SJSA1 (cell line): ENCODE results near the gene MYL11. TPM values are rescaled to one million over a fixed set of nuclear protein-coding genes. Genes with fewer than 3 reads are reported as not detected.
A peak's percentile ranks its signal among the peaks of the same experiment; 100 is the strongest.
"Not testable (repeated sequence)": the region's sequence is repeated elsewhere in the genome, so short reads cannot be mapped to it uniquely, and the experiment has no call there.

Experiments
- DNase-seq, 2 experiments: peaks; one replicate each; pipeline ENCODE4 v3.0.0-alpha.2; 2015 to 2020; ENCODE audit warnings: low spot score in 2 of 2, low read depth in 1 of 2
- H3K27ac ChIP-seq: fragments of 250-450 bp; sonication (Bioruptor Pico); 2 replicates; pipeline ENCODE4 v1.5.1; 2020; ENCODE audit warnings: mild to moderate bottlenecking, moderate library complexity
- H3K27me3 ChIP-seq: fragments of 250-450 bp; sonication (Bioruptor Pico); replicated peaks from 2 replicates; pipeline ENCODE4 v1.5.1; 2020; ENCODE audit warnings: mild to moderate bottlenecking, moderate library complexity
- H3K36me3 ChIP-seq: fragments of 250-450 bp; sonication (Bioruptor Pico); 2 replicates; pipeline ENCODE4 v1.5.1; 2020; ENCODE audit warnings: mild to moderate bottlenecking
- H3K4me1 ChIP-seq: fragments of 250-450 bp; sonication (Bioruptor Pico); replicated peaks from 2 replicates; pipeline ENCODE4 v1.6.1; 2021; ENCODE audit warnings: mild to moderate bottlenecking
- H3K4me3 ChIP-seq: fragments of 250-450 bp; sonication (Bioruptor Pico); 2 replicates; pipeline ENCODE4 v1.5.1; 2020; ENCODE audit warnings: mild to moderate bottlenecking
- H3K9me3 ChIP-seq: fragments of 250-450 bp; sonication (Bioruptor Pico); replicated peaks from 2 replicates; pipeline ENCODE4 v1.5.1; 2020; ENCODE audit warnings: mild to moderate bottlenecking
- total RNA-seq: library from RNA; depleted of rRNA; stranded (reverse); fragments of >200 nt; shearing (Covaris generic); gene quantifications from 2 replicates; pipeline ENCODE4 v1.2.3, GENCODE V29; 2014; rRNA removed

MYL11 gene, protein sequence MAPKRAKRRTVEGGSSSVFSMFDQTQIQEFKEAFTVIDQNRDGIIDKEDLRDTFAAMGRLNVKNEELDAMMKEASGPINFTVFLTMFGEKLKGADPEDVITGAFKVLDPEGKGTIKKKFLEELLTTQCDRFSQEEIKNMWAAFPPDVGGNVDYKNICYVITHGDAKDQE
- total RNA-seq: not detected in 2 replicates

DNA sequence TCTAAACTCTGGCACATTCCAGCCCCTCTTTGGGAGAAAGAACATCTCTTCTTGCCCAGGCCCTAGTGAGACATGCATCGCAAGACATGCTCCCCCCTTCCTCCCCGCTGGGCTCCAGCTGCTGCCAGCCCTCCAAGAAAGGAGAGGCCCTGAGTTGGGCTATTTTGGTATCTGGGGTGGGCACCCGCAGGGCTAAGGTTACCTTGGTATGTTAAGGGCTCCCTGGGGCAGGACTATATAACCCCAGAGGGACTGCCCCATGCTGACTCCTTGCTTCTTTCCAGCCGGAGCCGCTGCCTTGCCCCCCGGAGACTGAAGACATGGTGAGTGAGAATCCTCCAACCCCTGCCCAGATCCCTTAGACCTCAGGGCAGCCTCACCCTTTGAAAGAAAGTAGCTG is at the start of gene MYL11:
MYL11 (plus strand) TSS at position 265 of the 400 bp plus-strand sequence; CDS start at position 321, 56 bp downstream.
- Histone ChIP-seq H3K4me3 (no peak within 1 kb of the TSS), H3K27me3 (no peaks in the 10 kb centered on the region), H3K27ac (no peak within 1 kb of the TSS), H3K4me1 (peaks cover 27% of the 10 kb centered on the region), H3K9me3 (no peaks in the 10 kb centered on the region), H3K36me3 (0 out of 2 replicates have a peak, but pooled peaks cover 4% of the 10 kb centered on the region)
- DNase-seq: no peak

DNA sequence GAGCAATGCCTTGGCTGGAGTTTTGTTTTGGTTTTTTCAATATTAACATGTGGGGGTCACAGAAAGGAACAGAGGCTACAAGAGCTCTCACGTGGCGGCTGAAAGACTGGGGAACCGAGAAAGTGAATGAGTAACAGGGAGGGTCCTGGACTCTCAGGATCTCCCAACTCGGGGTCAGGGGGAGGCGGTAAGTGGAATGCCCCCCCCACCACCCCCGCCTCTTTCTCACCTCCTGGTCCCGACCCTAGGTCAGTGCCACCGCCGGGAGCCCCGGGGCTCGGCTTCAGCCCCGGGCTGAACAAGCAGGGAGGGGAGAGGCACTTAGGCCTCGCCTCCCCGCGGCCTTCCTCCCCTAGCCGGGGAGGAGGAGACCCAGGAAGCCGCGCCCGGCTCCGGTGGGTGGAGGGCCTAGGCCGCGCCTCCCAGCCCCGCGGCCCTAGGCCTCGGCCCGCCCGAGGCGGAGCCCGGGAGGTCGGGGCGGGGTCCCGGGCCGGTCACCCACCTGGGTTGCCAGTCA is 40.1 kb upstream of the MYL11 start:
- DNase-seq: peak; percentile 78 to 82
- not testable (repeated sequence) for H3K4me1 ChIP-seq, H3K9me3 ChIP-seq, H3K36me3 ChIP-seq, H3K27me3 ChIP-seq
- Histone ChIP-seq H3K27ac (peak overlapping the region; percentile 83), H3K4me3 (peak overlapping the region; percentile 82)

DNA sequence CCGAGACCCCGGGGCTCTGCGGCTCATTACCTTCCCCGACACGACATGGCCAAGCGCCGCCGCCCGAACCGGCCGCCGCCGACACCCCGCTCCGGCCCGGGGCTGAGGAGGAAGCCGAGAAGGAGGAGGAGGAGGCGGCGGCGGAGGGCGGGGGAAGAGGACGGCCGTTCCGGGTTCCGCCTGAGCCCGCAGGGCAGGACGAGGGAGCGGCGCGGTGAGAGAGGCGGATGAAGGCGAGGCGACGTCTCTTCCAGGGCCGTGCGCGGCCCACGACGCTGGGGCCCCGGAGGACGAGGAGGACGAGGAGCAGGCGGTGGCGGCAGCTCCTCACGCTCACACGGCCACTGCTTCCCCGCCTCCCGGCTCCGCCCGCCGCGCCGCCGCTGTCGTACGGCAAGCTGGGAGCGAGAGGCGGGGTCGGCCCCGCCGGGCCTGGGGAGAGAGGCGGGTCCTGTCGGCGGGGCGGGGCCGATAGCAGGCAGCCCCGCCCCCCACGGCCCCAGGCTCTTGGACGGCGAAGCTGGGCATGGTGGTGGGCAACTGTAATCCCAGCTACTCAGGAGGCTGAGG is 39.5 kb upstream of the MYL11 start:
- not testable (repeated sequence) for H3K27me3 ChIP-seq, H3K4me1 ChIP-seq, H3K36me3 ChIP-seq, H3K9me3 ChIP-seq
- peak overlapping the region; percentile 82 for H3K4me3 ChIP-seq
- peak; percentile 86 to 93 for DNase-seq
- peak overlapping the region; percentile 83 for H3K27ac ChIP-seq

DNA sequence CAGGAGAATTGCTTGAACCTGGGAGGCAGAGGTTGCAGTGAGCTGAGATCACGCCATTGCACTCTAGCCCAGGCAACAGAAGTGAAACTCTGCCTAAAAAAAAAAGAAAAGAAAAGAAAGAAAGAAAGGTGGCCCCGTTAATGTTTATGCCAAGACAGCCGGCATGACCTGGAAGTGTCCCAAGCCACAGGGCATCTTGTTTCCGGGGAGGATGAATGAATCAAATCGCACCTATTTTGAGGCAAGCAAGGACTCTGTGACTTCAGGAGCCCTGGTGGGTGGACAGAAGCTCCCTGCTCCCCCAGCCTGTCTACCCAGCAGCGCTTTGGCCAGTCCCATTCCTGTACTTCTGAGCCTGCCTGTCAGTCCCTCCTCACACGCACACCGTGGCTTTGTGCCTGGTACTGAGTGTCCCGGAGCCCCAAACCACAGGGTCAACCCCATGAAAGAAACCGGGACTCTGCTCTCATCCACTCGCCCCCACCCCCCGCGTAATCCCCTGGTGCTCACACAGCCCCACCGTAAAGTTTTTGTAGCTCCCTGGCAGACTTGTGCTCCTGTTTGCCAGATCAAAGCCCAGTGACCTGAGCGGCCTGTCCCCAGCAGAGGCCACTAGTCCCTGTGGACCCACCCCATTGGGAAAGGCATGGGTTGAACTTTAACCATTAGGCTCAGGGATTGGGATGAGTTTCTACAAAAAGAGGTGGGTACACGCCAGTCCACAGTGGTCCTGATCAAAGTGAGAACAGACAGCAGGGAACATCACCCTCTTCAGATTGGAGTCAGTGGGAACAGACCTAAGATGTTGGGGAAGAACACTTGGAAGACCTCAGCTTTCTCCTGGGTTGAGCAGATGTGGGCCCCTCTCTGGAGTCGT is 38.8 kb upstream of the MYL11 start:
- Histone ChIP-seq H3K36me3 (peaks cover 4% of the 10 kb centered on the region; the same call in 1 of the 2 replicates), H3K27me3 (no peaks in the 10 kb centered on the region), H3K27ac (peak overlapping the region; percentile 83), H3K4me1 (peaks cover 8% of the 10 kb centered on the region; the same call in 1 of the 2 replicates), H3K9me3 (no peaks in the 10 kb centered on the region), H3K4me3 (peak overlapping the region; percentile 82)
- DNase-seq: no peak

DNA sequence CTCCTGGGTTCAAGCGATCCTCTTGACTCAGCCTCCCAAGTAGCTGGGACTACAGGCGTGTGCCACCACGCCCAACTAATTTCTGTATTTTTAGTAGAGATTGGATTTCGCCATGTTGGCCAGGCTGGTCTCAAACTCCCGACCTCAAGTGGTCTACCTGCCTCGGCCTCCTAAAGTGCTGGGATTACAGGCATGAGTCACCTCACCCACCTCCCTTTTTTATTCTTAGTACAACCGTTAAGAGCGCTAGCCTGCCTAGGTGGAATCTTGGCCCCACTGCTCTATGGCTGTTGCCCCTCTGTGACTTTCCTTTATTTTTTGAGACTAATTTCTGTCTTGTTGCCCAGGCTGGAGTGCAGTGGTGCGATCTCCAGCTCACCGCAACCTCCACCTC is 36.6 kb upstream of the MYL11 start:
- H3K4me1 ChIP-seq, DNase-seq, H3K36me3 ChIP-seq, H3K4me3 ChIP-seq, H3K27ac ChIP-seq, H3K27me3 ChIP-seq, H3K9me3 ChIP-seq: not testable (repeated sequence)

DNA sequence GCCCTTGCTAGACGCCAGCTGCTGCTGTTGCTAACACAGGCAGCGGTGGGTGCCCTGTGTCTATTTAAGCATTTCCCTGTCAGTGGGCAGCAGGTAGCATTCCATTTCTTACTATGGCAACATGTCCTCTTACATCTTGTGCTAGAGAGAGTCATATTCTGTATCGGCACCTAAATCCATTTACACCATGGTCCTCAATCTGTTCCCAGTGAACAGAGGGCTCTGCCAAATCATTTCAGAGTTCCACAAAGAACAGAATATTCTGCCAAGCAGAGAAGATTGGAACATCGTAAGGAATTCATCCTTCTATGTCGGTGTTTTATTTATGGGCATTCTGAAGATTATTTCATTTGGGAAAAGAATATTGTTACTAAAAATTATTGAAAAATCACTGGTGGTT is 35.9 kb upstream of the MYL11 start:
- not testable (repeated sequence) for H3K27ac ChIP-seq, H3K4me1 ChIP-seq, H3K36me3 ChIP-seq, H3K27me3 ChIP-seq, H3K4me3 ChIP-seq, DNase-seq, H3K9me3 ChIP-seq

DNA sequence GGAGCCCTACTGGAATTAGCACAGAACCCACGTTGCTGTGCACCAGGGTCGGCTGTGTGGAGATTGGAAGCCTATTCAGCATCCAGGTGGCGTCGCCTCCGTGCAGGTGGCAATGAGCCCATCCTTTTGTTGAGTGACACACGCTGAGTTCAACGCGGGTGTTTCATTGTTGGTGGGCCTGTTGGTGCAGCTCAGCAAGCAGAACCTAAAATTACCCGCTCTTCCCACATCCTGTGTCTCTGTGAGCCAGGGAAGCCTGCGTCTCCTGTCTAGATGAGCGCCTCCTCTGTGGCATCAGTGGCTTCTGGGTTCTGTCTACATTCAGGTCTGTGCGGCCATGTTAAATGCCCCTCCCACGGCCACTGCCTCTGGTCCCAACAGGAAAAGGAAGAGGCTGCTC is 34.0 kb upstream of the MYL11 start:
- H3K4me3 ChIP-seq: no peak overlapping the region
- H3K9me3 ChIP-seq: no peaks in the 10 kb centered on the region
- no peaks in the 10 kb centered on the region for H3K36me3 ChIP-seq
- H3K27ac ChIP-seq: no peak overlapping the region
- no peak for DNase-seq
- peaks cover 5% of the 10 kb centered on the region; the same call in 1 of the 2 replicates for H3K4me1 ChIP-seq
- no peaks in the 10 kb centered on the region for H3K27me3 ChIP-seq

DNA sequence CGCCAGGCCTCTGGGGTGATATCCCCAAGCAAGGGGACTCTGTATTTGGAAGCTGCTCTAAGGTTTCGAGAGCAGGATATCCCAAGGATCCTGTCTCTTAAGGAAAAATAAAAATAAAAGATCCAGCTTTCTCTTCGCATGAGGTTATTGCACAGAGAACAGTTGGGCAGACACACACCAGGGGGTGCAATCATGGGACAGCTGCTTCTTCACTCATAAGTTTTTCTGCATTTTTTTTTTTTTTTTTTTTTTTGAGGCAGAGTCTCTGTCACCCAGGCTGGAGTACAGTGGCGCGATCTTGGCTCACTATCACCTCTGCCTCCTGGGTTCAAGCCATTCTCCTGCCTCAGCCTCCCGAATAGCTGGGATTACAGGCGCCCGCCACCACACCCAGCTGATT is 32.6 kb upstream of the MYL11 start:
- H3K4me3 ChIP-seq, H3K36me3 ChIP-seq, H3K4me1 ChIP-seq, H3K9me3 ChIP-seq, DNase-seq, H3K27ac ChIP-seq, H3K27me3 ChIP-seq: not testable (repeated sequence)

- Histone ChIP-seq H3K4me1 (no peaks in the 10 kb centered on the region), H3K9me3 (no peaks in the 10 kb centered on the region), H3K4me3 (no peak overlapping the region), H3K27ac (no peak overlapping the region), H3K27me3 (no peaks in the 10 kb centered on the region), H3K36me3 (no peaks in the 10 kb centered on the region)
- DNase-seq: no peak
Observed at GRCh38 chr16:30342751-30343490, 31.7 kb upstream of the MYL11 start.

- not testable (repeated sequence) for DNase-seq, H3K27me3 ChIP-seq, H3K4me3 ChIP-seq
Observed at GRCh38 chr16:30343491-30343820, 31.1 kb upstream of the MYL11 start.

GRCh38 chr16:30346286-30346685 is 28.3 kb upstream of the MYL11 start:
- no peaks in the 10 kb centered on the region for H3K4me1 ChIP-seq
- H3K9me3 ChIP-seq: no peaks in the 10 kb centered on the region
- H3K27me3 ChIP-seq: no peaks in the 10 kb centered on the region
- peak in 1 of 2 experiments; percentile 20 for DNase-seq
- H3K4me3 ChIP-seq: no peak overlapping the region
- peaks cover 12% of the 10 kb centered on the region for H3K36me3 ChIP-seq
- H3K27ac ChIP-seq: no peak overlapping the region

More at GRCh38 chr16:30343491-30343820, 31.1 kb upstream of the MYL11 start:
- H3K27ac ChIP-seq, H3K4me1 ChIP-seq, H3K36me3 ChIP-seq, H3K9me3 ChIP-seq: not testable (repeated sequence)

DNA sequence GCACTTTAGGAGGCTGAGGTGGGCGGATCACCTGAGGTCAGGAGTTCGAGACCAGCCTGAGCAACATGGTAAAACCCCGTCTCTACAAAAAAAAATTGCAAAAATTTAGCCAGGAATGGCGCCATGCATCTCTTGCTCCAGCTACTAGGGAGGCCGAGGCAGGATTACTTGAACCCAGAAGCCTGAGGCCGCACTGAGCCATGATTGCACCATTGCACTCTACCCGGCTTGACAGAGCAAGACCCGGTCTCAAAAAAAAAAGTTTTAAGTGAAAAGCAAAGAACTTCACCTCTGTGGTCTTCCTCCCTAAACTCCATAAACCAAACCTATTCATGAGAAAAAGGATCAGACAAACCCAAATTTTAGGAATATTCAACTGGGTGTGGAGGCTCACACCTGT is 26.5 kb upstream of the MYL11 start:
- H3K36me3 ChIP-seq: peaks cover 30% of the 10 kb centered on the region
- peaks cover 7% of the 10 kb centered on the region; the same call in 1 of the 2 replicates for H3K4me1 ChIP-seq
- H3K4me3 ChIP-seq: no peak overlapping the region
- H3K27me3 ChIP-seq: no peaks in the 10 kb centered on the region
- no peak for DNase-seq
- no peak overlapping the region for H3K27ac ChIP-seq
- no peaks in the 10 kb centered on the region for H3K9me3 ChIP-seq

- H3K36me3 ChIP-seq: peaks cover 38% of the 10 kb centered on the region
- H3K27me3 ChIP-seq: no peaks in the 10 kb centered on the region
- no peak overlapping the region for H3K27ac ChIP-seq
- H3K4me3 ChIP-seq: no peak overlapping the region
- no peak for DNase-seq
- no peaks in the 10 kb centered on the region for H3K9me3 ChIP-seq
- peaks cover 11% of the 10 kb centered on the region for H3K4me1 ChIP-seq
Observed at GRCh38 chr16:30348929-30349328, 25.7 kb upstream of the MYL11 start.
